ENCODE data around the gene MYRIP.

Gene MYRIP

DNA sequence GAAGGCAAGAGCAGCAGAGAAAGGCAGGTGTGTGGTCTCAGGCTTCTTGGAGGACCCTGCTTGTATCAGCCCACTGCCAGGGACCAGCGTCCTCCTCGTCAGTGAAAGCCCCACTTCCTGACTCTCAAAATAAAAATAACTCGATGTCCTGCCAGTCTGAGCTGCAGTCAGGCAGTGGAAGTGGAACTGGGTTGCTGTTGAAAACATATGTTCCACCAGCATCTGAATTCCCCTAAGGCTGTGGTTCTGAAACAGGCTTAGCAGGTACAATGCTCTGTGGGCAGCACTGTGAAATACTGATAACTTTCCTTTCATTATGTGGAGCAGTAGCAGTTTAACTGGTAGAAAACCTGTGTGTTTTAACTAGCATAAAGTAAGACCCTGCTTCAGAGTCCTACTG lies 378.5 kb downstream of the MYRIP start:
- Histone ChIP-seq H3K36me3 (no peaks in the 10 kb centered on the region), H3K9me3 (no peaks in the 10 kb centered on the region), H3K4me1 (ENCODE audit: control insufficient read depth in 1 of 2, insufficient read depth in 1 of 2, low read depth in 1 of 2, low read length in 1 of 2) (no peaks in the 10 kb centered on the region), H3K27me3 (no peaks in the 10 kb centered on the region), H3K4me3 (ENCODE audit: low read depth in 1 of 2, low read length in 1 of 2) (no peak overlapping the region), H3K27ac (no peak overlapping the region)
- TF ChIP-seq, protein P1, sequence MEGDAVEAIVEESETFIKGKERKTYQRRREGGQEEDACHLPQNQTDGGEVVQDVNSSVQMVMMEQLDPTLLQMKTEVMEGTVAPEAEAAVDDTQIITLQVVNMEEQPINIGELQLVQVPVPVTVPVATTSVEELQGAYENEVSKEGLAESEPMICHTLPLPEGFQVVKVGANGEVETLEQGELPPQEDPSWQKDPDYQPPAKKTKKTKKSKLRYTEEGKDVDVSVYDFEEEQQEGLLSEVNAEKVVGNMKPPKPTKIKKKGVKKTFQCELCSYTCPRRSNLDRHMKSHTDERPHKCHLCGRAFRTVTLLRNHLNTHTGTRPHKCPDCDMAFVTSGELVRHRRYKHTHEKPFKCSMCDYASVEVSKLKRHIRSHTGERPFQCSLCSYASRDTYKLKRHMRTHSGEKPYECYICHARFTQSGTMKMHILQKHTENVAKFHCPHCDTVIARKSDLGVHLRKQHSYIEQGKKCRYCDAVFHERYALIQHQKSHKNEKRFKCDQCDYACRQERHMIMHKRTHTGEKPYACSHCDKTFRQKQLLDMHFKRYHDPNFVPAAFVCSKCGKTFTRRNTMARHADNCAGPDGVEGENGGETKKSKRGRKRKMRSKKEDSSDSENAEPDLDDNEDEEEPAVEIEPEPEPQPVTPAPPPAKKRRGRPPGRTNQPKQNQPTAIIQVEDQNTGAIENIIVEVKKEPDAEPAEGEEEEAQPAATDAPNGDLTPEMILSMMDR (IDR thresholded peaks at IDR 0.05), result no peak

DNA sequence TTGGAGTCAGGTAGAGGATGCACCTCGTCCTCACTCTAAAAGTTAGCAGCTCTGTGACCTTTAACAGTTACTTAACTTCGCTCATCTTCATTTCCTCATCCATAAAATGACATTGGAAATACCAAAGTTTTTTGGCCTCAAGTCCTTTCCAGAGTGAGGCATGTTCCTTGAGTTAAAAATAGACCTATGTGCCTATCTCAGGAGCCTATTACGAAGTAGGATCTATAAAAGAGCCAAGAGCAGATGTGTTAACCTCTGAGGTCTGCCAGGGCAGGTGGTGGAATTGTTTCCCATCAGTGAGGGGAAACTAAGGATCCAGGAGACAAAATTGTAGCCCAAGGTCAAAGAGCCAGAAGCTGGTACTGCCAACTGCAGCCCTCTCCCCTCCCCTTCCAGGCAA lies 379.7 kb downstream of the MYRIP start:
- TF ChIP-seq, protein P1 (IDR thresholded peaks at IDR 0.05), result no peak
- Histone ChIP-seq H3K4me3 (ENCODE audit: low read depth in 1 of 2, low read length in 1 of 2) (no peak overlapping the region), H3K9me3 (no peaks in the 10 kb centered on the region), H3K36me3 (no peaks in the 10 kb centered on the region), H3K27ac (no peak overlapping the region), H3K27me3 (no peaks in the 10 kb centered on the region), H3K4me1 (ENCODE audit: control insufficient read depth in 1 of 2, insufficient read depth in 1 of 2, low read depth in 1 of 2, low read length in 1 of 2) (no peaks in the 10 kb centered on the region)

DNA sequence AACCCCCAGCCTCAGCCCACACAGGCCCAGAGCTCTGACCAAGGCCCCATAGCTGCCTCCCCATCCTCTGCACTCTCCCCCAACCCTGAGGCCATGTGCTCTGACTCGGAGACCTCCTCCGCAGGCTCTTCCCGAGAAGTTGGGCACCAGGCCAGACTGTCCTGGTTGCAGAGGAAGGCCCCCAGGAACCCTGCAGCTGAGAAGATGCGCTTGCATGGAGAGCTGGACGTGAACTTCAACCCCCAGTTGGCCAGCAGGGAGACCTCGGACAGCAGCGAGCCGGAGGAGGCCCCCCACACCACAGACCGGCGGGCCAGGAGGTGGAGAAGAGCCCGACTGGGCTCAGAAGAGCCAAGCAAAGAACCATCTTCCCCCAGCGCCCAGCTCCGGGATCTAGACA lies 380.6 kb downstream of the MYRIP start:
- H3K27ac ChIP-seq, result no peak overlapping the region
- TF ChIP-seq, protein P1 (IDR thresholded peaks at IDR 0.05), result no peak
- H3K36me3 ChIP-seq, result no peaks in the 10 kb centered on the region
- no peak overlapping the region for H3K4me3 ChIP-seq (ENCODE audit: low read depth in 1 of 2, low read length in 1 of 2)
- no peaks in the 10 kb centered on the region for H3K4me1 ChIP-seq (ENCODE audit: control insufficient read depth in 1 of 2, insufficient read depth in 1 of 2, low read depth in 1 of 2, low read length in 1 of 2)
- H3K9me3 ChIP-seq, result no peaks in the 10 kb centered on the region
- H3K27me3 ChIP-seq, result no peaks in the 10 kb centered on the region

DNA sequence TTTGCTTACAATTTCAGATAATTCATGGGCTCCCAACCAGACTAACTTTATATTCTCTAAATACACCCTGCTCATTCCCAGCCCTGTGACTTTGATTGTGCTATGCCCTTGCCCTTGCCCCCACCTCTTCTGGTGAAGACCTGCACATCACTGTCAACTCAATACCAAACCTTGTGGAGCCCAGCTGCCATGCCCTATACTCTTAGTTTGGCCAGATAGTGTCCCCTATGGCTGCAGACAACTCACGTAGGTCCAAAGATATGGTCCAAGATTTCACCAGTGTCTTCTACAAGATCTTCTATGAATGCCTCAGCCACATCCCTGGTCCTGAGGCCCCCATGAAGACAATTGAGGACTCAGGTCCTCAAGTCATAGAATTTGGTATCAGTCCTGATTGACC lies 381.8 kb downstream of the MYRIP start:
- no peaks in the 10 kb centered on the region for H3K27me3 ChIP-seq
- no peak overlapping the region for H3K27ac ChIP-seq
- TF ChIP-seq, protein P1 (IDR thresholded peaks at IDR 0.05), result no peak
- no peaks in the 10 kb centered on the region for H3K4me1 ChIP-seq (ENCODE audit: control insufficient read depth in 1 of 2, insufficient read depth in 1 of 2, low read depth in 1 of 2, low read length in 1 of 2)
- H3K36me3 ChIP-seq, result no peaks in the 10 kb centered on the region
- no peak overlapping the region for H3K4me3 ChIP-seq (ENCODE audit: low read depth in 1 of 2, low read length in 1 of 2)
- no peaks in the 10 kb centered on the region for H3K9me3 ChIP-seq

DNA sequence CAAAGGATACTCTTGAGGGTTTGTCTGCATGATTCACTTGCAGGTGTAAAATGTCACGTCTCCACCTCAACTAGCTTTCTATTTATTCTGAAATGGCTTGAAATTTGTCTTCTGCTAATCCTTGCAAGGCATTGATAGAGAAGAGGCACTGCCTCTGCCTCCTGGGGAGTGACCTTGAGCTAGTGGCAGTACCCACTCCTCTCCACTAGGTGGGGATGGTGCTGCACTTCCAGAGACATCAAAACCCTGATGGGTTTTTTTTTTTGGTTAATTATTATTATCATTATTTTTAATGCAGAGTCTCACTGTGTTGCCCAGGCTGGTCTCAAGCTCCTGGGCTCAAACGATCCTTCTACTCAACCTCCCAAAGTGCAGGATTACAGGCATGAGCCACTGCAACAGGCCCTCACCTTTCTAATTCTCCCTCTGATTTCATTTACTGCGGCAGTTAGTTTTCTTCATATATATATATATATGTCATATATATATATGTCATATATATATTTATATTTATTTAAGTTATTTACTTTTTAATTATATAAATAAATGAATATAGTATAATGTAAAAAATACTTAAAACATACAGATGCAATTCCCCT lies 382.5 kb downstream of the MYRIP start:
- TF ChIP-seq, protein P1 (IDR thresholded peaks at IDR 0.05), result peak; percentile 90
- H3K4me3 ChIP-seq (ENCODE audit: low read depth in 1 of 2, low read length in 1 of 2), result no peak overlapping the region
- no peaks in the 10 kb centered on the region for H3K9me3 ChIP-seq
- H3K27me3 ChIP-seq, result no peaks in the 10 kb centered on the region
- no peak overlapping the region for H3K27ac ChIP-seq
- H3K36me3 ChIP-seq, result no peaks in the 10 kb centered on the region
- no peaks in the 10 kb centered on the region for H3K4me1 ChIP-seq (ENCODE audit: control insufficient read depth in 1 of 2, insufficient read depth in 1 of 2, low read depth in 1 of 2, low read length in 1 of 2)

DNA sequence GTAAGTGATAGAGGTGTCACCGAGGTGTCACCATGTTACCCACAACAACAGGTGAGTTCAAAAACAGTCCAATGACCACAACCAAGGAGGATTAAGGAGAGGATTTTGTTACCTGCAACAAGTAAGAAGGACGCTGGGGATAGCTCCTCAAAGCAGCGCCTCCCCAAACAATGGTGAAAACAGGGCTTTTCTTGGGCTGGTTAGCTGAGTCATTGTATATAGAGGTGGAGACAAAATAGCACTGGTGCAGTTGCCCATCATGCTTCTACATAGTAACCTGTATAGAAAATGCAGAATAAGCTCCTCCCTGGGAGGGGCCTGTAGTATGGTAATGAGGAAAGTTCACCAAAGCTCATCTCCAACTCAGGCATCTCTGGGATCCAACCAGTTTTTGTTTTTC lies 383.2 kb downstream of the MYRIP start:
- Histone ChIP-seq H3K4me3 (ENCODE audit: low read depth in 1 of 2, low read length in 1 of 2) (no peak overlapping the region), H3K4me1 (ENCODE audit: control insufficient read depth in 1 of 2, insufficient read depth in 1 of 2, low read depth in 1 of 2, low read length in 1 of 2) (no peaks in the 10 kb centered on the region), H3K27ac (no peak overlapping the region), H3K36me3 (no peaks in the 10 kb centered on the region), H3K9me3 (no peaks in the 10 kb centered on the region), H3K27me3 (no peaks in the 10 kb centered on the region)
- TF ChIP-seq, protein P1 (IDR thresholded peaks at IDR 0.05), result no peak
